Measurements from ENCODE around the gene SEC11C. TPM values are rescaled to one million over a fixed set of nuclear protein-coding genes. Genes with fewer than 3 reads are reported as not detected.
A peak's percentile ranks its signal among the peaks of the same experiment; 100 is the strongest.

SEC11C gene
- 17.4 and 26.9 TPM in 2 replicates for total RNA-seq (2014; rRNA removed; shearing (Covaris generic))

DNA sequence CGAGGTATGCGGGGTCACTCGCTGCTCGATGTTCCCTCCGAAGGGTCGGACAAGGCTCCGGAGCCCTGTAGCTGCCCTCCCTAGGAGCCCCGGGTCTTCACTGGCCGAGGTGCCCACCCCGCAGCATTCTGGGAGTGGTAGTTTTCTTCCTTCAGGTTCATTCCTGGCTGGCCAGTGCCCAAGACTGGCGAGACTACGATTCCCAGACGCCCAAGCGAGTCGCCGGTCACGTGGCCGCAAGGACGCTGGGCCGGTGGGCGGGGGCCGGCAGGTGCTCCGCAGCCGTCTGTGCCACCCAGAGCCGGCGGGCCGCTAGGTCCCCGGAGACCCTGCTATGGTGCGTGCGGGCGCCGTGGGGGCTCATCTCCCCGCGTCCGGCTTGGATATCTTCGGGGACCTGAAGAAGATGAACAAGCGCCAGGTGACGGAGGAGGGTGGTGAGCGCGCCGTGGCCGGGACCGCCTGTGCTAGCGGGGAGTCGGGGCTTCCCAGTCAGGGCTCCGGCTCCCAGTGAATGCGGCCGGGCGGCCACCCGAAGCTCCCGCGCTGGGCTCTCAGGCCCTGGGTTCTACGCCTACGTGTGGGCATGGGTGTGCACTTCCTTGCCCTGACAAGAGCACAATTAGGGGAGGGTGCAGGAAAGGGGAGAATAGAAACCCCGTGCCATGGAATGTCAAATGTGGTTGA lies at the start of gene SEC11C:
Gene SEC11C (plus strand): TSS at position 270 of the 687 bp plus-strand sequence. CDS start 65 bp downstream, at position 335.
- peaks cover 2% of the 10 kb centered on the region; the same call in 1 of the 2 replicates for H3K27me3 ChIP-seq (ENCODE audit: control insufficient read depth, insufficient read depth, low read length)
- DNase-seq: peak; percentile 96
- H3K4me3 ChIP-seq (ENCODE audit: insufficient read depth, low read depth, low read length): peak within 1 kb of the TSS; percentile 85
- no peaks in the 10 kb centered on the region for H3K36me3 ChIP-seq (replicated peaks; ENCODE audit: control insufficient read depth, insufficient read depth, low read length)

DNA sequence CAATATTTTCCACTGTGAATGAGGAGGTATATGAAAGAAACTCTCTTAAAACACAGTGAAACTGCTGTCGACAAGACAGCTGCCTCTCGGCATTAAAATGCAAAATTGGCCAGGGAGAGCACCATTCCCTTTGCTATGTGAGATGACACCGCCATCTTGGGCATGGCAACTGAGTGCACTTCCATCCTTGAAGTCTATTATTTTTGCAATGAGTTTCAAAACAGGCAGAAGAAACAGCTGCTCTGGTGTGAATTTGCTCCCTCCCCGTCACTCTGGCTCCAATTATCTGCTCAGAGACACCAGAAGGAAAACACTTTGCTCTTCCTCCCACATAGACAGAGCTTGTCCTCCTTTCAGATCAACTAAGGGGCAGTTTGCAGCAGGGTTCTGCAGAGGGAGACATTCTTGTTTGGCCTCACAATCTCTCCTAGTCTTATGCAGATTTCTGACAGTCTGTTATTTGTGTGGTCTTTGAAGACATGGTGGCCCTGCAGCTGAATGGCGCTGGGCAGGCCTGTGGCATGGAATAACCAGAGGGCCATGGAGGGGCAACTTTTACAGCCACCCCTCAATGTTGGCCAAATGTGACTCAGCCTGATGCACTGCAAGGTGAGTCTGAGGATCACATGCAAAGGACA lies 48.6 kb upstream of the SEC11C start:
- Histone ChIP-seq H3K4me3 (ENCODE audit: insufficient read depth, low read depth, low read length) (no peak overlapping the region), H3K27me3 (ENCODE audit: control insufficient read depth, insufficient read depth, low read length) (no peaks in the 10 kb centered on the region), H3K36me3 (replicated peaks; ENCODE audit: control insufficient read depth, insufficient read depth, low read length) (no peaks in the 10 kb centered on the region)
- DNase-seq: peak; percentile 30

DNA sequence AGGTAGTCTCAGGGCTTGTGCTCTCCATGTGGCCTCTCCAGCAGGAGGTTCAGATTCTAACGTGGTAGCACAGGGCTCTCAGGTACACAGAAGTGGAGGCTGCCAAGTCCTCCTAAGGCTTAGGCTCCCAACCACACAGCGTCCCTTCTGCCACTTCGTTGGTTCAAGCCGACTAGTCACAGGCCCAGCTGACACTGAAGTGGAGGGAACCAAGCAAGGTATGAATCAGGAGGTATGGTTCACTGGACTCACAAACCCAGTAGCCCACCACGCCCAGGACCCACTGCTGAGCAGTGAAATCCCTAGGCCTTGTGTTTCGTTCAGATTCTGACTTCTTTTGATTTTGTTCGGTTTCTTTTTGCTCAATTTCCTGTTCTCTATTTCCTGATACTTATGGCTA lies 46.0 kb upstream of the SEC11C start:
- DNase-seq: no peak
- Histone ChIP-seq H3K27me3 (ENCODE audit: control insufficient read depth, insufficient read depth, low read length) (no peaks in the 10 kb centered on the region), H3K4me3 (ENCODE audit: insufficient read depth, low read depth, low read length) (no peak overlapping the region), H3K36me3 (replicated peaks; ENCODE audit: control insufficient read depth, insufficient read depth, low read length) (no peaks in the 10 kb centered on the region)

DNA sequence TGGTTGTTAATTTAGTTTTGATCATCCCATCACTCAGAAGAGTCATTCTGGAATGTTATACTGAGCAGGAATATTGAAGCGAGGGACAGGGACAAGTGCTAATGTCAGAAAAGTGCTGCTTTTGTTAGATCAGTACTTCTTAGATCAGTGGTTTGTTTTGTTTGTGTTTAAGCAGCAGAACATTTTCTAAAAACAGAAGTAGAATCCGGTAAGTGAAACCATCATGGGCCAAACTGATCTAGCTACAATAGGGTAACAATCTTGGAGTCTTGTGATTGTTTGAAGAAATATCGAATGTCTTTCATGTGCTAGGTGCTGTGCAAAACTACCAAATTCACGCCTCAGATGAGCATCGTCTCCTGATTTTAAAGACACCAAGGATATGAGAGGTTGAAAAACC lies 45.1 kb upstream of the SEC11C start:
- no peaks in the 10 kb centered on the region; the same call in 1 of the 2 replicates for H3K27me3 ChIP-seq (ENCODE audit: control insufficient read depth, insufficient read depth, low read length)
- no peaks in the 10 kb centered on the region for H3K36me3 ChIP-seq (replicated peaks; ENCODE audit: control insufficient read depth, insufficient read depth, low read length)
- DNase-seq: no peak

DNA sequence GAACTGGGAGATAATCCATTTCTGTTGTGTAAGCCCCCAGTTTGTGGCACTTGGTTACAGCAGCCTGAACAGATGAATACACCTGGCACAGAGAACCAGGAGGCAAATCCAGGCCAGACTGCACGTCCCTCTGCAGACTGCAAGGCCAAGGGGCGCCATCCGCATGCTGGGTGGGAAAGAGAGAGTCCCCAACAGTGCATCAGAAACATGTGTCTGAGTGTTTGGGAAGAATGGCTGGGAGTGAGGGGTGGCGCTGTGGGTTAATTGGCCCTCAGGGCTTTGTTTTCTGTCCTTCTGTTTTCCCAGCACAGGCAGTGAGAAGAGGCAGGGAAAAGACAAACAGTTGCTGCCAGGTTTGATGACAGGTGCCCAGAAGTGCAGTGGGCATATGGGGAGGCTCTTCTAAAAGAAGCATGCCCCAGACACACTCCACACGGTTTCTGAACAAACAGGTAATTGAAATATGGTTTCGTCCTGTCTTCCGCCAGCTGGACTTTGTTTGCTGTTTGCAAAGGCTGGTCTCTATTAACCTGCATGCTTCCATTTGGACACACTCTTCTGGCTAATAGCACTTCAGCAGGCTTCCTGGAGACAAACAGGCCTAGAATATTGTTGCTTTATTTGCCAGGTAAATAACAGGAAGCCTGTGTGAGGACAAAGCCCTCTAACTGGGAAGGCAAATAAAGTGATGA lies 43.4 kb upstream of the SEC11C start:
- Histone ChIP-seq H3K4me3 (ENCODE audit: insufficient read depth, low read depth, low read length) (no peak overlapping the region), H3K27me3 (ENCODE audit: control insufficient read depth, insufficient read depth, low read length) (no peaks in the 10 kb centered on the region; the same call in 1 of the 2 replicates), H3K36me3 (replicated peaks; ENCODE audit: control insufficient read depth, insufficient read depth, low read length) (no peaks in the 10 kb centered on the region)
- peak; percentile 64 for DNase-seq

More for the DNA sequence above, 45.1 kb upstream of the SEC11C start:
- H3K4me3 ChIP-seq (ENCODE audit: insufficient read depth, low read depth, low read length): no peak overlapping the region

DNA sequence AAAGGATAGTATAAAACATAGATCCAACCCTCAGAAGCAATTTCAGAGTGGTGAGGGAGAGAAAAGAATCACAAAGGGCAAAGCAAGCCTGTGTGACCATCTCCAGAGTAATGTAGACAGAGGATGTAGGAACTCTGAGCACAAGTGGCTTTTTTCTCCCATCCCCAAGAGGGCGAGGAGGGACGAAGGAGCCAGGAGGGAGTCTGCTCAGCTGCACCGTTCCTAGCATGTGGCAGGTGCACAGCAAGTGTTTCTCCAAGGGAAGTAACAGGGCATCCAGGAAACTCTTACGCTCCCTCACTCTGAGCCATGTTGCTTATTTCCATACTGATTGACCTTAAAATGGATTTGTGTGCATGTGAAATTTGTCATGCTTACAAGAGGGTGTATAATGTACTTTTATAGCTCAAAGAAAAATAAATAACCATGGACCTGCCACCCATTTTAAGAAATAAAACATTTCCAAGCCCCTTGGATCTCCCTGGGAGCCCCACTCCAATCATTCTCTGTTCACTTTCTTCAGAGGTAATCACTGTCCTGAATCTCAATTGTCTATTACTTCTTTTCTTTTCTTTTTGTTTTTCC lies 37.8 kb upstream of the SEC11C start:
- DNase-seq: peak; percentile 26
- Histone ChIP-seq H3K4me3 (ENCODE audit: insufficient read depth, low read depth, low read length) (no peak overlapping the region), H3K27me3 (ENCODE audit: control insufficient read depth, insufficient read depth, low read length) (no peaks in the 10 kb centered on the region; the same call in 1 of the 2 replicates), H3K36me3 (replicated peaks; ENCODE audit: control insufficient read depth, insufficient read depth, low read length) (no peaks in the 10 kb centered on the region)

DNA sequence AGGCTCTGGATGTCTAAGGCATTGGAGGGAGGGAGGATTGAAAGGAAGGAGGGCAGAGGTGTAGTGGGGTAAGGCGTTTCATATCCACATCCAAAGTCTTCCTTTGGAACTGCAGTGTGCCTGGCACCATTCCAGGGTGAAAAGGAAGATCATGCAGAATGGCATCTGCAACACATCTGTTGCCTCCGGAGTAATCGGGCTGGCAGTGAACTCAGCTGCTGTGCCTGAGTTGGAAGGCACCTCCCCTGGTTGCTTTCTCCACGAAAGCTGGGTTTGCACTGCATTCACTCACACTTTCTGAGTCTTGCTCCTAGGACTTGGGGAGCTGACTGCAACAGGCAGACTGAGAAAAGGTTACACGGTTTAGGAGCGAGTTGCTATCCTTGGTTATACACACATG lies 30.3 kb upstream of the SEC11C start:
- no peak for DNase-seq
- Histone ChIP-seq H3K4me3 (ENCODE audit: insufficient read depth, low read depth, low read length) (no peak overlapping the region), H3K27me3 (ENCODE audit: control insufficient read depth, insufficient read depth, low read length) (no peaks in the 10 kb centered on the region; the same call in 1 of the 2 replicates), H3K36me3 (replicated peaks; ENCODE audit: control insufficient read depth, insufficient read depth, low read length) (no peaks in the 10 kb centered on the region)

DNA sequence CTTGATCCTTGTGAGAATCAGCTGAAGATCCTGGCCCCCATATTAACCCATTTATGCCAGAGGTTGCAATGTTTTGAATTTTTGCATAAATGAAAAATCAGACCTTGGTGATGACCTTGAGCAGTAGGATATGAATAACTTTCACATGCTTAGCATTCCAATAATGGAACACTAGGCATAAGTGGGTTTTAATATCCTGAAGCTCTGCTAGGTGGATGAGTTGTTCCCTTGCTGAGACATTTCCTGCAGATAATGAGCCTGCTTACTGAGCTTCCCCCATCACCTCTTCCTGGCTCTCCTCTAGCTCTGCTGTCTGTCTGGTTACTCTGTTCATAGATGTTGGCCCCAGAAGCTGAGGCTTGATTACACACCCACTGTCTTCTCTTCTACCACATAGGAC lies 25.5 kb upstream of the SEC11C start:
- H3K27me3 ChIP-seq (ENCODE audit: control insufficient read depth, insufficient read depth, low read length): no peaks in the 10 kb centered on the region; the same call in 1 of the 2 replicates
- no peaks in the 10 kb centered on the region for H3K36me3 ChIP-seq (replicated peaks; ENCODE audit: control insufficient read depth, insufficient read depth, low read length)
- H3K4me3 ChIP-seq (ENCODE audit: insufficient read depth, low read depth, low read length): no peak overlapping the region
- DNase-seq: no peak

DNA sequence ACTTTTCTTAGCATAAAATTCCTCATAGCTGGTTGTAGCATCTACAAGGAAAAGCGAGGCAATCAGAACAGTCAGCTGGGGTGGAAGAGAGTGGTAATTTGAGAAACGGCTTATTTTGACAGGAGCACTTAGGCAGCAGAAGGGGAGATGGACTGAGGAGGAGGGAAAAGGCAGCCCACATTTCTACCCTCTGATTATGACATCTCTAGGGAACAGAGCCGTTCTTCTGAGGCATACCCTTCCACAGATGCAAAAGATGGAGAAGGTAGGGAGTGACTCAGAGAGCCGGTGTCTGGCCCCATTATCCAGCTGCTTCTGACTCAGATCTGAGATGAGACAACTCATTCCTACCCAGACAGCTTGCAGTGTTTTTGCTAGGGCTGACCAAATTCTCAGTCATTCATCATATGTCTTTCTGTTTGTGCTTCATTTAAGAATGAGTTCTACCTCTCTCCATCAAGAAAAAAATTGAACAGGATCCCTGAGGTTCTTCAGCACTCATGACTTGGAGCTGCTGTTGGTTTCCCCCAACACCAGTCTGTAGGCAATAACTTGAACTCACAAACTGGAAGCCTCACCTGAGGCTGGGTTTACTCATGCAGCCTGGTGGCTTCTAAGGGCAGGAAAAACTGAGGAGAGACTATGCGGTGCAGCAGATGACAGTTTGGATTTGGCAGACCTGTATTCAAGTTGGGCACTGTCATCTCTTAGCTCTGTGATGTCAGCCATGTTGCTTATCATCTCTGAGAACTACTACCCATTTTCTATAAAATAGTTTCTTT lies 15.9 kb upstream of the SEC11C start:
- Histone ChIP-seq H3K4me3 (ENCODE audit: insufficient read depth, low read depth, low read length) (no peak overlapping the region), H3K27me3 (ENCODE audit: control insufficient read depth, insufficient read depth, low read length) (peaks cover 2% of the 10 kb centered on the region; the same call in 1 of the 2 replicates), H3K36me3 (replicated peaks; ENCODE audit: control insufficient read depth, insufficient read depth, low read length) (no peaks in the 10 kb centered on the region)
- DNase-seq: no peak

DNA sequence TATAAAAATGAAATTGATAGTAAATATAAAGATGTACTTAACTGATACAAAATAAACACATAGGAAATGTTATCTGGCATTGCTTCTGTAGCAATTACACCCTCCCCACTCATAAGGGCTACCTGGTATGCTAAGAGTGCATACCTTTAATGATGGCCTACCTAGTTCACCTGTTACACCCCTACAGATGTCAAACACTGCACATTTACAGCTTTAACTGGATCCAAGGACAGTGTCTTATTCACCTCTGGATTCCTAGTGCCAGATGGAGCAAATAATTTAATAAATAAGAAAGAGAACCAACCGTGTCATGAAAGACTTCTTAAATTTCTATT lies 15.3 kb upstream of the SEC11C start:
- Histone ChIP-seq H3K27me3 (ENCODE audit: control insufficient read depth, insufficient read depth, low read length) (peaks cover 2% of the 10 kb centered on the region; the same call in 1 of the 2 replicates), H3K4me3 (ENCODE audit: insufficient read depth, low read depth, low read length) (no peak overlapping the region), H3K36me3 (replicated peaks; ENCODE audit: control insufficient read depth, insufficient read depth, low read length) (no peaks in the 10 kb centered on the region)
- no peak for DNase-seq

DNA sequence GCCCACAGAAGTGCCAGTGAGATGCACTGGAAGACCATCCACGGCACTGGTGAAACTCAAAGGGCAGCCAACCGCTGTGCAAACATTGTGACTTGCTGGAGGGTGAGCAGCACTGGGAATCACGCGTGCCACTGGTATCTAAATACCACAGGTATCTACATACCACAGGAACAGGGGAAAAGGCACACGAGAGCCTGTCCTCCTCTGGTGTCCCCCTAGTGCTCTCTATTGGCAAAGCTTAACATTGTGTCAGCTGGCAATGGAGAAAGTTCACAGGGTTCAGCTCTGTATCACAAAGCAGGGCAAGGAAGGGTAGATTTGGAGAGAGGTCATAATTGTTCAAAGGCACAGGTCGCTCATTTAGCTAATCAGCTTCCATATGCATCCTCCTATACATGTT lies 12.6 kb upstream of the SEC11C start:
- no peaks in the 10 kb centered on the region for H3K36me3 ChIP-seq (replicated peaks; ENCODE audit: control insufficient read depth, insufficient read depth, low read length)
- peaks cover 2% of the 10 kb centered on the region; the same call in 1 of the 2 replicates for H3K27me3 ChIP-seq (ENCODE audit: control insufficient read depth, insufficient read depth, low read length)
- no peak overlapping the region for H3K4me3 ChIP-seq (ENCODE audit: insufficient read depth, low read depth, low read length)
- DNase-seq: peak; percentile 54

DNA sequence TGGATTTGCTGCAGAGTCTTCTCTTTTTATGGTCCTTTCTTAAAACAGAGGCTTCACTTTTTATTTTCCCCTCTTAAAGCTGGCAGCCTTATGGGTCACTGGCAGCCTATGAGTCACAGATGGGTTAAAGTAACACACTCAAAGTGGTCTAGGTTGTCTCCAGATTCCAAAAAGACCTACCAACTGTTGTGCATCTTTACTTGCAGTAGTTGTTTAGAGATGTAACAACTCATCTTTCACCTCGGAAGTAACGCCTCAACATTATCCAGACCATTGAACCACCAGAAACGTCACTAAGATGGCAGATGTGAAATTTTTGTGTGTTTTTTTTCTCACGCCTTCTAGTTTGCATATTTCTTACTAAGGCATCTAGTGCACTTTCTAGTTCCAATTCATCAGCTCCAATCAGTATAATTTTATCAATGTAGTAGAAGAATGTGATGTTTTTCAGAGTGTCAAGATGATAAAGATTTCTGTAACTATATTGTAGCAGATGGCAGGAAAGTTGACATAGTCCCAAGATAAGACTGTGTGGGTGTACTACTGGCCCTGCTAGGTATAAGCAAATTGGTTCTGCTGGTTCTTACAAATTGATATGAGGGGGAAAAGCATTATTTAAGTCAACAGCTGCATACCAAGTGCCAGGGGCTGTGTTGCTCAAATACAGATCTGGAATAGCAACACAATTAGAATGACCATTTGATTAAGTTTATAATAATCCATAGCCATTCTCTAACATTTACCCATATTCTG lies 9.6 kb upstream of the SEC11C start:
- H3K36me3 ChIP-seq (replicated peaks; ENCODE audit: control insufficient read depth, insufficient read depth, low read length): no peaks in the 10 kb centered on the region
- peaks cover 2% of the 10 kb centered on the region for H3K27me3 ChIP-seq (ENCODE audit: control insufficient read depth, insufficient read depth, low read length)
- DNase-seq: no peak
- H3K4me3 ChIP-seq (ENCODE audit: insufficient read depth, low read depth, low read length): no peak overlapping the region

DNA sequence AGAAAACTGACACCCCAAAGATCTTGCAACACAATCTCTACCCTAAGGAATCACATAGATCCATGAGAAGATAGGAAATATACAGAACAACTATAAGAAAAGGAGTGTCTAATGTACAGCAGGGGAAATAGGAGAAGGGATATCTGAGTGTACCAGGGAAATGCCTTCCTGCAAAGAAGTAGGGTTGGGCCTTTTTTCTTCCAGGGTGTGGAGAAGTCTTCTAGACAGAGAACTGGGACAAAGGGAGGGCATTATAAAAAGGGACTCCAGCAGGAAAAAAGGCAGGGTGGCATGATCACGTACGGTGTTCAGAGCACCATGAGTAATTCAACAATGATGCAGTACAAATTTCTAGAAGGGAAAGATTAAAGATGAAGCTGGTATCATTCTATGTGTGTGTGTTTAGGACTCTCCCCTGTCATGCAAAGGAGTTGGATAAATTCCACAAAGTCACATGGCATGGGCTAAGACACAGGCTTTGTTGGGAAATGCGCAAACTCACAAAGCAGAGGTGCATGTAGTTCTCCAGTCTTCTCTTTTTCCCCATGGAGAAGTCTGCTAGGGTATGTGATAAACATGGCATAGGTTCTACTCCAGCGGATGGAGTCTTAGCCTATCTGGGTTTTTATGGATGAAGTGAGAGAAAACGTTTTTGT lies 6.7 kb upstream of the SEC11C start:
- H3K36me3 ChIP-seq (replicated peaks; ENCODE audit: control insufficient read depth, insufficient read depth, low read length): no peaks in the 10 kb centered on the region
- no peak overlapping the region for H3K4me3 ChIP-seq (ENCODE audit: insufficient read depth, low read depth, low read length)
- H3K27me3 ChIP-seq (ENCODE audit: control insufficient read depth, insufficient read depth, low read length): peaks cover 2% of the 10 kb centered on the region
- no peak for DNase-seq
